Measurements from ENCODE around the gene CDH11. TPM values are rescaled to one million over a fixed set of nuclear protein-coding genes. Genes with fewer than 3 reads are reported as not detected.

Gene CDH11
- polyA plus RNA-seq, 1 donor: 169 TPM

- no peak for DNase-seq
Observed at GRCh38 chr16:65037556-65037955, 84.3 kb downstream of the CDH11 start.

- no peak for DNase-seq
Observed at GRCh38 chr16:65034915-65035314, 86.9 kb downstream of the CDH11 start.

GRCh38 chr16:65032387-65032786 lies 89.5 kb downstream of the CDH11 start:
- DNase-seq: no peak

GRCh38 chr16:65024767-65025178 lies 97.1 kb downstream of the CDH11 start:
- no peak for DNase-seq

- DNase-seq: no peak
Observed at GRCh38 chr16:65023802-65024201, 98.1 kb downstream of the CDH11 start.

GRCh38 chr16:65021852-65022595 lies 99.8 kb downstream of the CDH11 start:
- DNase-seq: no peak

GRCh38 chr16:65016754-65017153 lies 105.1 kb downstream of the CDH11 start:
- DNase-seq: no peak

GRCh38 chr16:65015599-65015998 lies 106.3 kb downstream of the CDH11 start:
- no peak for DNase-seq

GRCh38 chr16:65012357-65012756 lies 109.5 kb downstream of the CDH11 start:
- no peak for DNase-seq

GRCh38 chr16:65010125-65010524 lies 111.7 kb downstream of the CDH11 start:
- no peak for DNase-seq

- no peak for DNase-seq
Observed at GRCh38 chr16:65005696-65006095, 116.2 kb downstream of the CDH11 start.

GRCh38 chr16:65004570-65004969 lies 117.3 kb downstream of the CDH11 start:
- DNase-seq: no peak

- DNase-seq: no peak
Observed at GRCh38 chr16:65003621-65004020, 118.2 kb downstream of the CDH11 start.

GRCh38 chr16:65002265-65002664 lies 119.6 kb downstream of the CDH11 start:
- no peak for DNase-seq

GRCh38 chr16:65000654-65001053 lies 121.2 kb downstream of the CDH11 start:
- no peak for DNase-seq

- DNase-seq: no peak
Observed at GRCh38 chr16:64997751-64998150, 124.1 kb downstream of the CDH11 start.

- no peak for DNase-seq
Observed at GRCh38 chr16:64997121-64997520, 124.7 kb downstream of the CDH11 start.

- no peak for DNase-seq
Observed at GRCh38 chr16:64996641-64997040, 125.2 kb downstream of the CDH11 start.

GRCh38 chr16:64993464-64993863 lies 128.4 kb downstream of the CDH11 start:
- no peak for DNase-seq

GRCh38 chr16:64991001-64991400 lies 130.9 kb downstream of the CDH11 start:
- DNase-seq: no peak

- DNase-seq: no peak
Observed at GRCh38 chr16:64990101-64990500, 131.8 kb downstream of the CDH11 start.

- no peak for DNase-seq
Observed at GRCh38 chr16:64989050-64989449, 132.8 kb downstream of the CDH11 start.

GRCh38 chr16:64983963-64984362 lies 137.9 kb downstream of the CDH11 start:
- DNase-seq: peak; percentile 70

- DNase-seq: no peak
Observed at GRCh38 chr16:64983231-64983630, 138.6 kb downstream of the CDH11 start.

Data from left kidney (tissue), 2 donors.